ENCODE data around the gene CAPN12.

CAPN12 gene

DNA sequence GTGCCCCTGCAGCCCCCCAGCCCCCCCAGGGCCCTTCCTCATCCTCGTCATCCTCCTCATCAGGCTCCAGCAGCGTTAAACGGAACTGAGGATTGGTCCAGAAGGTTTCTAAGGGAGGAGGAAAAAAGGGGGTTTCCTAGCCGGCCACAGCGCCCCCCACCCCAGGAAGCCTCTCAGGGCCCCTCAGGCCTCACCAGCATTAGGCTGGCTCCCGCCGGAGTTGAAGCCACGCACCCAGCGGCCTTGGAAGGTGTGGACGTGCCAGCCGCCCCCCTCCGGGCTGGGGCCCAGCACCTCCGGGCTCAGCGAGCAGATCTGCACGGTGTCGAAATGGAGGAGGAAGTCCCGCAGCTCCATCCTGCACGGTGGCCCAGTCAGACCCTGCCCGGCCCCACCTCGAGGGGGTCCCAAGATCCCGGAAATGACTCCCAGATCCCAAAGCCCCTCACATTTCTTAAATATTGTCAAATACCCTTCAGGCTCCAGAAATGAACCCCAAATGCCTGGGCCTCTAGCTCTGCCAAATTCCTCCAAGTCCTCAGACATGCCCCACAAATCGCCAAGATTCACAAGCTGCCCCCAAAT, 6.9 kb downstream of the CAPN12 start:
- DNase-seq = no peak

DNA sequence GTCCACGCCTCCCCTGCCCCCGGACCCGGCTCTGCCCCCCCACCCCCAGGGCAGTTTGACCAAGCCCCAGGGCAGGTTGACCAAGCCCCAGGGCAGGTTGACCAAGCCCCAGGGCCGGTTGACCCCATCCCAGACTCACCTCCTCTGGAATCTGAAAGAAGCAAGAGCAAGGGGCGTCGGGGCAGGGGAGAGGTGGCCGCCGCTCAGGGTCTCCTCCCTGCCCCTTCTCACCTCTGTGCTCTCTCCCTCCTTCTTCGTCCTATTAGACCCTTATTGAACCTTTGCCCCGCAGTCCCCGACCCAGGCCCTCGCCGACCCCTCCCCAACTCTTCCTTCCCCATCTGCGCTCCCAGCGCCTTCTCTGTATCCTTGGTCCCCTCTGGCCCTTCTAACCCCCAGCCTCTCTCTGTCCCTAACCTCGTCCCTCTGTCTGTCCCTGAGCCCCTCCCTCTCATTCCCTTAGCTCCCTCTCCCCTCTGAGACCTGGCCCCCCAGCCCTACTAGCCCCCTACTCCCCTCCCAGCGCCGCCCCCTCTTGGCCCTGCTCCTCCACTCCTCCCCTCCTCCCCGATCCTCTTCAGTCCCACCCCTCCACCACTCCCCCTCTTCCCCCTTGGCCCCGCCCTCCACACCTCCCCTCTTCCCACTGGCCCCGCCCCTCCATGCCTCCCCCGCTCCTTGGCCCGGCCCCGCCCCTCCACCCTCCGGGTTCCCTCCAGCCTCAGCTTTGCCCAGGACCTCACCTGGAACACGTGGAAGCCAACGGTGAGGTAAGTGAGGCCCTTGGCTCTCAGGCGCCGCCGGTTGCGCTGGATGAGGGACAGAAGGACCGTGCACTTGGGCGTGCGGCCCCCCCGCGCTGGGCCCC, 7.6 kb downstream of the CAPN12 start:
- DNase-seq = no peak

DNA sequence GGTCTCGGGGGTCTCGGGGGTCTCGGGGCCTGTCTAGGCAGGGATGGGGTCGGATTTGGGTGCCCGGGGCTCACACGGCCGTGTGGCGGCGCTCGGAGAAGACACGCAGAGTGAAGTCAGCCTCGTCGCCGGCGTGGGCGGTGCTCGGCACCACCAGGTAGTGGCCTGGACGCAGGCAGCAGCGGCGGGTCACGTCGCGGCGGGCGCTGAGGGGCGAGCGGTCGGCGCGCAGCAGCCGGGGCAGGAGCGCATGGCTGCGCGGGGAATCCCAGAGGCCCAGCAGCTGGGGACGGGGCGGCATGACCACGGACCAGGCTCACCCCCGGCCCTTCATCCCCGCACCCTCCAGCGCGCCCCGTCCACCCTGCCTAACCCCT, 8.2 kb downstream of the CAPN12 start:
- no peak for DNase-seq

DNA sequence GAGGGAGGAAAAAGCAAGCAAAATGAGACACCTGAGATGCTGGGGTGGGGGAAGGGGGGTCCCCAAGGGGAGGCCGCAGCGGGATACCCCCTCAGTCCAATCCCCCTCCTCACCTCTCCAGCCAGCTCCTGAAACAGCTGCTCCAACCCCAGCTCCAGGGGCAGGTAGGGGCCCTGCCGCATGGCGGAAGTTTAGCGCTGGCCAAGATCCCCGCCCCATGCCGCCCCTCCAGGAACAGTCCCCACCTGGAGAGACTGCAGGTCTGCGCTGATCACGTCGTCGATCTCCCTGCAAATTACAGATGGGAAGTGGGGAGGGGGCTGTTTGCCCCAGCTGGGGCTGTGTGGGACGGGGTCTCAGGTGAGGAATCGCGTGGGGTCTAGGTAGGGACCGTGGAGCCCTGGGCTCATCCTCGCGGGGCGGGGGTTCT, 9.0 kb downstream of the CAPN12 start:
- no peak for DNase-seq

DNA sequence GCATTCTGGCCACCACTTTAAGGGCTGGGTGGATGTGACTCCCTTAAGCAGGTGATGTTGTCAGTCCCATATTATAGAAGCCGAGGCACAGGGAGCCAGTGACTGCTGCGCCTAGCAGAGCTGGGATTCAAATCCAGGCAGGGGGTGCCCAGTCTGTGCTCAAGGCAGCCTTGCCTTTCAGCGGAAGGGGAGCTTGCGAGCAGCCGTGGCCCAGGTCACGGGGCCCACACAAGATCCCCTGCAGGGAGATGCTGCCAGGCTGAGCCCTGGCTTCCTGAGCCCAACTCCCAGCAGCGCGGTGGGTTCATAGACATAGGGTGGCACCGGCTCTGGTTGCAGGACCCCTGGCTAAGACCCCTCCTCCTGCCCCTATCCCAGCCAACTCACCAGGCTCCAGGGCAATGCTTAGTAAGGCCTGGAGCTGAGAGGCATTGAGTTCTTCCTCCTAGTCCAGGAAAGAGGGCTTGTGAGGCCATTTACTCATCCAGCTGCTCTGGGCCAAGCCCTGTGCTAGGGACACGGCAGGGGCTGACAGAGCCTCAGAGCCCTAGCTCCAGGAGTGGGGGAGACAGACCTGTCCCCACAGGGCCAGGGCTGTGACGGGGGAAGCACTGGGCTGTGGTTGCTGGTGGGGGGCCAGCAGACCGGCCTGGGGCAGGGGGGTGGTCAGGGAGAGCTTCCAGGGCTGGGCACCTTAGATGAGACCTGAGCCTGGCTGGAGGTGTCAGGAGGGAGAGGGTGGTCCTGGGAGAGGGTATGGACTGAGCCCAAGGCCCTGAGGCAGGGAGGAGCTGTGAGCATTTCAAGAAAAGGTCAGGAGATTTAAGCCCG, 9.6 kb downstream of the CAPN12 start:
- DNase-seq = no peak

DNA sequence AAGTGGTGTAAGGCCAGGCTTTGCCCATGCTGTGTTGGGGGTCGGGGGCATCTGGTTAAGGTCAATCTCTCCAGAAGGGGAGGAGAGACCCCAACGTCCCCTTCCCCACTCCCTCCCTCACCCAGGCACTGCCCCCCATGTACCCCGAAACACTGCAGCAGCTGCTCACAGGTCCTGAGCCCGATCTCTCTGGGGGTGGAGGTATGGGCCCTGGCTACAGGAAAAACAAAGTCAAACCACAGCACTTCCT, 10.2 kb downstream of the CAPN12 start:
- DNase-seq = no peak

DNA sequence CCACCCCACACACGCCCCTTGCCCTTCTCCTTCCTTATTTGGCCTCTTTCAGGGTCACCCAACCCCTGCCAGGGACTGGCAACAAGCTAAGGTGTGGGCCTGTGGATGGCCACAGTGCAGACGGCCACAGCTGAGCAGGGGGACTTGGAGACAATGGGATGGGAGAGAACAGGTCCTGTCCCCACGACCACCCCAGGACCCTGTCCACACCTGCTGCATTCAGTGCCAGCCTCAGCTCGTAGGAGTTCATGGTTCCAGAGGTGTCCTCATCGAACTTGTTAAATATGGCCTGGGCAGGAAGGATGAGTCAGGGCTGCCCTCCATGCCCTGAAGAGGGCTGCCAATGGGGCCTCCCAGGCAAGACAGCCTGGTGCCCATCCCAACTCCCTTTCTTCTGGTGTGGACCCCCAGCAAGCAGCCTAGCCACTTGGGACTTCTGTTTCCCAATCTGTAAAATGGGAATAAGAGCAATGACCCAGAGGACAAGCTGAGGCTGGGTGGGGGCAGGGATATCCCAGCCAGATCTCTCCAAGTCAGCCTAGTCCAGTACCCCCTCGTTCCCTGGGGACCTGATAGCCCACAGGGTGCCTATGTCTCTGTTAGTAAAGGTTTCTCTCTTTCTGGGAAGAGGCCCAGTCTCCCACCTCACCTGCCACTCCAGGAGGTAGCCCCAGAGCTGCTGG, 10.6 kb downstream of the CAPN12 start:
- no peak for DNase-seq

DNA sequence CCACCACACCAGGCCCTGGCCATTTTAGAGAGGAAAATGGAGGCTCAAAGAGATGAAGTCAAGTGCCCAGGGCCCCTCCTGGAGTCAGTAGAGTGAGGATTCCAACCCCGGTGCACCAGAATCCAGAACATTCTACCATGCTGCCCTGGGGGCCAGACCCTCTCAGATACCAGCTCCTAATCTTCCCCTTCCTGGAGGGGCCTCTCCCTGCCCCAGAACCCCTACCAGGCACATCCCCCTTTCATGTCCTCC, 11.1 kb downstream of the CAPN12 start:
- DNase-seq = no peak

DNA sequence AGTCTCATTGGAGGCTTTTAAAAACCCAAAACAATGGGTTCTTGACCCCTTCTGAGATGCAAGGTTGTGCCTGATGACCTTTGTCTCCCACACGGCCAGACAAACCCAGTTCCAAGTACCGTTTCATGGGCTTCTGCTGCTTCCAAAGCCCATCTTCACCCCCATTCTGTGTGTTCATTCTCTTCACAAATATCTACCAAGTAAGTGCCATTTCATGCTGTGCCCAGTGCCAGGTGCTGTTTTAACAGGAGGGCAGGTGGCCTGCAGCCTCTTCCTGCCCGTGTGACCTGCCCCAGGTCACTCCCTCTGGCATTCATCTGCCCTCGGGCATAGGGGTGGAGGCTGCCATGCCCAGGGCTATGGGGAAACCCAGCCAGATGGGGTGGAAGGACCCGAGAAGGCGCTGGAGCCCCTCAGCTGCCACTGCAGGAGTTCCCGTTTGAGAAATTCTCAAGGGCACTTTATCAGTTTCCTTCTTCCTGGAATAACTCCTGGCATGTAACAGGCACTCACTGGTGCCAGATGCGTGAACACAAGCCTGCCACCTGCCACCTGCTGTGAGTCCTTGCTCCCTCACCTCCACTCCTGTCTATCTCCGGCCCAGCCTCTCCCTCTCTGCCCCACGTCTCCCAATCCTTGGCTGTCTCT, 12.5 kb downstream of the CAPN12 start:
- DNase-seq = no peak

DNA sequence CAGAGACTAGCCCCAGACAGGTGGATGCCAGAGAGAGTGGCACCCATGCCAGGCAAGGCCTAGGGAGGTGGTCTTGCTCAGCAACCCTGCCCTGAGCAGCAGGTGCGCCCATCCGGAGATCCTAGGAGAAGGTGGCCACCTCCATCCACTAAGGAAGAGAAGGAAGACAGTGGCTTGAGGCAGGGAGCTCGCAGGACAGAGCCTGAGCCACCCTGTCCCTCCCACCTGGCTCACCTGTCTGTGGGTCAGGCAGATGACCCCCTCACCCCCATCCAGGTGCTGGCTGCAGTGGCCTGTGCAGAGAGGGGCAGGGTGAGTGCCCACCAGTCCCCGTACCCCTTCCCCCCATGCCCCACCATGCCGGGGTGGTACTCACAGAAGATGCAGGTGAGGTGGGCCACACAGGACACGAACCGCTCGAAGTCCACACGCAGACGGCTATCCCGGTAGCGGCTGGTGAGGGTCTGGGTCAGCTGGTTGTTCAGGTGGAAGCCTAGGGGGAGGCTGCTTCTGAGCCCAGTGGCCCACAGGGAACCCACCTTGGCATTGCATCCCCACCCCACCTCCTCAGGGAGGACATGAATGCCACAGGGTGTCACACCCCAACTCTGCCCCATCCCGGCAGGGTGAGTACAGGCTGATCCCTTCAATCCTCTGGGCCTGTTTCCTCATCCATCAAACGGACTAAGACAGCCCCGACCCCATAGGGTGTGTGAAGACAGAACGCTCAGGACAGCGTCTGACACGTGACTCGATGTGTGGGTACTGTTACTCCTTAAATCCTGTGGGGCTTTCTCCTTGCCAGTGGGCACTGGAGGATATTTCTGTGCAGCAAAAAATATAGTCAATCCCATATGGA, 13.3 kb downstream of the CAPN12 start:
- no peak for DNase-seq

DNA sequence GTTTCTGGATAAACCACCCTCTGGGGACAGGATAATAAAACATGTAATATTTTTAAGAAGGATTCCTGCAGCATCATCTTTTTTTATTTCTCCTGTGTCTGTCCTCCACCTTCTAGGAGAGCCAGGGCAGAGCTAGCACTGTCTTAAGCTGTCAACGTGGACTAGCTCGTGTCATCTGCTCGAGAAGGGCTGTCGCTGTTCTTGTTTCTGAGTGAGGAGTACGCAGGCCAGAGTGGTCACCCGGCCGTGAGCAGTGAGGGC, 13.9 kb downstream of the CAPN12 start:
- DNase-seq = no peak

DNA sequence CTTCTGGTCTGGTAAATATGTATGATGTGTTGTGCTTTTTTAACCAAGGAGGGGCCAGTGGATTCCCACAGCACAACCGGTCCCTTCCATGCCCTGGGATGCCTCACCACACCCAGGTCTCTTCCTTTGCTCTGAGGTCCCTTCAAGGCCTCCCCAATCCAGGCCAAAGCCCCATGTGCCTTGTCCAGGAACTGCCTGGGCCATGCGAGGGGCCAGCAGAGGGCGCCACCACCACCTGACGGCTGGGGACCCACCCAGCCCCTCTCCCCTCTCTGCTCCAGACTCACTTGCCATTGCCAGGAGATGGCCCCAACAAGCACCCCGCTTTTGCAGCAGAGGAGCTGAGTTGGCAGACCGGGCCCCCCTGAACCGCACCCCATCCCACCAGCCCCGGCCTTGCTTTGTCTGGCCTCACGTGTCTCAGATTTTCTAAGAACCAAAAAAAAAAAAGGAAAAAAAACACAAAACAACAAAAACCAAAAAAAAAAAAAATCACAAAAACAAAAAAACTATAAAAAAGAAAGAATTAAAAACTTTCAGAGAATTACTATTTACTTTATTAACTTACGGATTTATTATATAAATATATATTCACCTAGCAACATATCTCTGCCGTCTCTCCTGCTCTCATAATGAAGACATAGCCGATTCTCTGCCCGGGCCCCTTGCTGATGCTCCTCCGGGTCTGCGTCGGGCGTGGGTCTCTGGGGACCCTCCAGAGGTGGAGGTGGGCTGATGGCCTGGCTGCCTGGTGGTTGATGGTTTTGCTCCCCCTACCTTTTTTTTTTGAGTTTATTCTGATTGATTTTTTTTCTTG, 14.4 kb downstream of the CAPN12 start:
- peak; percentile 20 for DNase-seq

DNA sequence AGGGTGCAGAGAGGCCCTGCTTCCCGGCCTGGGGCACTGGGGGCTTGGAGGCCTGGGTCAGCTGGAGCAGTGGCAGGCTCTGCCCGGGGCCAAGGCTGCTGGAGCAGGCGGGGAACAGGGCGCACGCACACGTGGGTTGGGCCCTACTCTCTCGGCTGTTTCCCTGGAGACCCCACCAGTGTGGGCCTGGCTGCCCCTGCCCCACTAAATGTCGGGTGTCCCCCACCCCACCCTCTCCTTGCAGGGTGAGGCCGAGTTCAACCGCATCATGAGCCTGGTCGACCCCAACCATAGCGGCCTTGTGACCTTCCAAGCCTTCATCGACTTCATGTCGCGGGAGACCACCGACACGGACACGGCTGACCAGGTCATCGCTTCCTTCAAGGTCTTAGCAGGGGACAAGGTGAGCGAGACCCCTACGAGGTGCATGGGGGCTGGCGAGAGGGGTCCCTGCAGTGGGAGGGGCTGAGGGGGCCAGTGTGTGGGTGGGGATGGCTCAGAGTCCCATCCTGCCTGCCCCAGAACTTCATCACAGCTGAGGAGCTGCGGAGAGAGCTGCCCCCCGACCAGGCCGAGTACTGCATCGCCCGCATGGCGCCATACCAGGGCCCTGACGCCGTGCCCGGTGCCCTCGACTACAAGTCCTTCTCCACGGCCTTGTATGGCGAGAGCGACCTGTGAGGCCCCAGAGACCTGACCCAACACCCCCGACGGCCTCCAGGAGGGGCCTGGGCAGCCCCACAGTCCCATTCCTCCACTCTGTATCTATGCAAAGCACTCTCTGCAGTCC, 15.3 kb downstream of the CAPN12 start:
- DNase-seq = no peak

DNA sequence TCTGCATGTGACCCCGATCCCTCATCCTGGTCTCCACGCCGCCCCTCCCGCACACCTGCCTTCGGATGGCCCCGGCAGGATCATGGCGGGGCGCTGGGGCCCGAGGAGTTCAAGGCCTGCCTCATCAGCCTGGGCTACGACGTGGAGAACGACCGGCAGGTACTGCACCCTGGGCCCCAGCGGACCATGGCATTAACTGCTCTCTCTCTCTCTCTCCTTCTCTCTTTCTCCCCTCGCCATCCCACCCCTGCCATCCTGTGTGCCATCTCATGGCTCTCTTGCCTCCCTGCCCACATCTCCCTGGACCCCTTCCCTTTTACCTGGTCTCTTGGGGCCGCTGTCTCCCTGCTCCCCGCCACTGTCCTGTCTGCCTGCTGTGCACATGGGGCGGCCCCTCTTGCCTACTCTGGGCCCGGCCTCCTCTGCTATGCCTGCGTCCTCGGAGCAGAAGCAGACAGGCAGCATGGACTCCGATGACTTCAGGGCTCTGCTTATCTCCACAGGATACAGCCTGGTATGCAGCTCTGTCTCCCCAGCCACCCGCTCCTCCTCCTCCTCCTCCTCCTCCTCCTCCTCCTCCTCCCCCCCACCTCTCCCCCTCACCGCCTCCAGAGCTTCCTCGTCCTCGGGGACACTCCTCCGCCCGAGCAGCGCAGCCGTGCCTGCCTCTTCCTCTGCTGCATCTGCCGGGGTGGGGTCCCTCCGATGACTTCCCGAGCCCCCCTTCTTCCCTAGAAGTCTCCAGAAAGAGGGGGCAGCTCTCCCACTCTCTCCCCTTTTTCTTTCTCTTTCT, 16.2 kb downstream of the CAPN12 start:
- no peak for DNase-seq

DNA sequence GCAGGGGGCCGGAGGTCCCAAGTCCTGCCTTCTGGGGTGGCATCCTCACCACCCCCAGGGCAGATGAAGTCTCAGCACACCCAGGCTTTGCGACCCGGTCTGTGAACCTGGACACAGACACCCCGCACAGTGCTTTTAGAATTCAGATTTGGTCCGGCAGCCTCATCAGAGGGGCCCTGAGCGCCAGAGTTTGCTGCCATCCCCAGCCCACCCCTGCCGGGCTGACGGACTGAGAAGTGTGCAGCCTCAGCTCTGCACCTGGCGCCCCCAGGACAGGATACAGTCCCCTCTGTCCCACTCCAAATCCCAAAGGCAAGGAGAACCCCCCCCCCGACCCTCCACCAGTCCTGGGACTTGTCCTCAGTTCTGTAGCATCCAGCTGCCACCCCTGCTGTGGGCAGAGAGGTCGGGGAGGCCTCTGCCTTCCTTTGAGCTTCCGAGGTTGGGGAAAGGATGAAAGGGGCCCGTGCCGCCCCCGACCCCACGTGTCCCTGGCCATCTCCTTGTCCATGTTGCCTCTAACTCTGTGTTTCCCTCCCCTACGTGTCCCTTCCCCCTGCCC, 16.9 kb downstream of the CAPN12 start:
- DNase-seq = no peak

DNA sequence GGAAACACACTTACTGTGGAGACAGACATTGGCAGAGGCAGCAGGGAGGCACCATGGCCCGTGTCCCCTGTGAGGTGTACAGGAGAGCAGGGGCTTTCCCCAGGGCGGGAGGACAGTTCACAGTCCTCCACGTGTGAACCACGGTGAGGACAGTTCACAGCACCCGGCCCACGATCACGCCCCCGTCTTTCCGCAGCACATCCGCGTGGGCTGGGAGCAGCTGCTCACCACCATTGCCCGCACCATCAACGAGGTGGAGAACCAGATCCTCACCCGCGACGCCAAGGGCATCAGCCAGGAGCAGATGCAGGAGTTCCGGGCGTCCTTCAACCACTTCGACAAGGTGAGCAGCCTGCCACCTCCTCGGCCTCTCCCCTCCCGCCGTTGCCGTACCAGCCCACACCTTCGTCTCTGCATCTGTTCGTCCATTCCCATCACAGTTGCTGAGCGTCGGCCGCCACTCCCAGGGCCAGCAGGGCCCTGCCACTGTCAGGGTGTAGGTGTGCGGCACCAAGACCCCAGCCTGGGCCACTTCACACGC, 17.4 kb downstream of the CAPN12 start:
- no peak for DNase-seq

DNA sequence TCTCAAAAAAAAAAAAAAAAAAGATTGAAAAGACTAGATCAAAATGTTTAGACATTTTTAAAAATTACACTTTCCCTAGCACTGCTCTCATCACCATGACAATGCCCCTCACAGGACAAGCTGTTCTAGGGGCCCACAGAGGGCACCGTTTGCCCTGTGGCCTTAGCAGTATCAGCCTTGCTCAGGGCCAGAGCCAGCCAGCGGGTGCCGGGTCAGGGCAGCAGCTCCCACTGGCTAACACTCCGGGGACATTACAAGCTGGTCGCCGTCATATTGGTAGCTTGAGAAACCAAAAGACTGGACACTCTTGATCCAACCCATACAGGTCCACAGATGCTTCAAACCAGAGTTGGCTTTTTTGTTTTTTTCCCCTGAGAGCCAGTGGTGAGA, 18.0 kb downstream of the CAPN12 start:
- DNase-seq = no peak

DNA sequence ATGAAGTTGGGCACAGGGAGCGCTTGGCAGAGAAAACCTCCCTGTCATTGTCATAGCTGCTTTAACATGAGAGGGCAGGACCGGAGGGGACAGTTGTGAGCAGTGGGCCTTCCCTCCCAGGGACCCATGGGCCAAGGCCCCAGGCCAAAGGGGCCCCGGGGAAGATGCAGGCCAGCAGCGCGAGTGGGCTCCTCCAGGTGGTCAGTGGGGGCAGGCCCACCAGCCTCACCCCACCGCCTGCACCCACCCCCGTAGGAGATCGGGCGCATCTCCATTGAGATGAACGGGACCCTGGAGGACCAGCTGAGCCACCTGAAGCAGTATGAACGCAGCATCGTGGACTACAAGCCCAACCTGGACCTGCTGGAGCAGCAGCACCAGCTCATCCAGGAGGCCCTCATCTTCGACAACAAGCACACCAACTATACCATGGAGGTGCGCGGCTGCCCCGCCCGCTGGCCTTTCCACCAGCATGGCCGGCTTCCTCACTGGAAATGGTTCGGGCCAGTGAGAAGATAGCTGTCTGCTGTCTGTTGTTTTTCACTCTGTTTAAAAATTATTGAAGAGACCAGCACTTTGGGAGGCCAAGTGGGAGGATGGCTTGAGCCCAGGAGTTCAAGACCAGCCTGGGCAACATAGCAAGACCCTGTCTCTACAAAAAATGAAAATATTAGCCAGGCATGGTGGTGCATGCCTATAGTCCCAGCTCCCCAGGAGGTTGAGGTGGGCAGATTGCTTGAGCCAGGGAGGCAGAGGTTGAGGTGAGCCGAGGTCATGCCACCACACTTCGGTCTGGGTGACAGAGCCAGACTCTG, 18.6 kb downstream of the CAPN12 start:
- no peak for DNase-seq

Data from COR-L47 (cell line).